SK-N-SH treated with all-trans-retinoic acid at 6 μM for 48 hours (cell line): ENCODE measurements around the gene APOBEC4.

ENCODE experiments used
- ATAC-seq: fragments of 200-7000 bp; cut with Tn5 transposase; 3 replicates; pipeline ENCODE4 v1.9.1; 2020; ENCODE audit warnings: mild to moderate bottlenecking, moderate library complexity
- ARNTL ChIP-seq: fragments of 450-650 bp; formaldehyde crosslinking; IDR thresholded peaks from 2 replicates; pipeline ENCODE4 v1.5.0; 2020; ENCODE audit warnings: low read depth, mild to moderate bottlenecking, moderate library complexity, borderline replicate concordance
- BACH2 ChIP-seq: fragments of 250-450 bp; sonication (Bioruptor Pico); IDR thresholded peaks from 2 replicates; pipeline ENCODE4 v1.9.0; 2021; ENCODE audit warnings: mild to moderate bottlenecking, borderline replicate concordance
- CSDC2 ChIP-seq: fragments of 250-450 bp; sonication (Bioruptor Pico); IDR thresholded peaks from 2 replicates; pipeline ENCODE4 v1.5.0; 2020; ENCODE audit warnings: mild to moderate bottlenecking, moderate library complexity
- ESRRG ChIP-seq: fragments of 250-450 bp; sonication (Bioruptor Pico); IDR thresholded peaks from 2 replicates; pipeline ENCODE4 v1.6.1; 2021; ENCODE audit warnings: mild to moderate bottlenecking
- ISL1 ChIP-seq: fragments of 250-450 bp; sonication (Bioruptor Pico); IDR thresholded peaks from 2 replicates; pipeline ENCODE4 v2.1.2; 2022; ENCODE audit warnings: mild to moderate bottlenecking, moderate library complexity
- OSR1 ChIP-seq: fragments of 250-450 bp; sonication (Bioruptor Pico); IDR thresholded peaks from 2 replicates; pipeline ENCODE4 v1.8.0; 2022; ENCODE audit warnings: moderate library complexity, mild to moderate bottlenecking, inconsistent platforms
- RARB ChIP-seq: fragments of 250-450 bp; sonication (Bioruptor Pico); IDR thresholded peaks from 2 replicates; pipeline ENCODE4 v1.8.0; 2021; ENCODE audit warnings: mild to moderate bottlenecking, moderate library complexity
- SNAI2 ChIP-seq: fragments of 250-450 bp; sonication (Bioruptor Pico); IDR thresholded peaks from 2 replicates; pipeline ENCODE4 v1.5.0; 2020; ENCODE audit warnings: mild to moderate bottlenecking, moderate library complexity
- TOX ChIP-seq: fragments of 250-450 bp; sonication (Bioruptor Pico); IDR thresholded peaks from 2 replicates; pipeline ENCODE4 v1.8.0; 2021; ENCODE audit warnings: mild to moderate bottlenecking, moderate library complexity, borderline replicate concordance
- ZC3H10 ChIP-seq: fragments of 250-450 bp; sonication (Bioruptor Pico); IDR thresholded peaks from 2 replicates; pipeline ENCODE4 v1.5.1; 2021; ENCODE audit warnings: mild to moderate bottlenecking, moderate library complexity
- ZFP3 ChIP-seq: fragments of 250-450 bp; sonication (Bioruptor Pico); IDR thresholded peaks from 2 replicates; pipeline ENCODE4 v1.5.0; 2020; ENCODE audit warnings: mild to moderate bottlenecking, moderate library complexity
- ZNF565 ChIP-seq: fragments of 450-650 bp; formaldehyde crosslinking; conservative IDR thresholded peaks from 2 replicates; pipeline ENCODE4 v1.5.0; 2020; ENCODE audit warnings: low read depth, mild to moderate bottlenecking, moderate library complexity
- ZNF70 ChIP-seq: fragments of 450-650 bp; formaldehyde crosslinking; IDR thresholded peaks from 2 replicates; pipeline ENCODE4 v1.5.0; 2020; ENCODE audit warnings: mild to moderate bottlenecking, moderate library complexity
- ZNF8 ChIP-seq: fragments of 450-650 bp; formaldehyde crosslinking; IDR thresholded peaks from 2 replicates; pipeline ENCODE4 v1.5.0; 2020; ENCODE audit warnings: mild to moderate bottlenecking, moderate library complexity
- TF ChIP-seq, protein P1 (sequence below): fragments of 250-450 bp; sonication (Bioruptor Pico); IDR thresholded peaks from 2 replicates; pipeline ENCODE4 v1.5.0; 2020; ENCODE audit warnings: mild to moderate bottlenecking, moderate library complexity
- TF ChIP-seq, protein P2 (sequence below): fragments of 250-450 bp; sonication (Bioruptor Pico); IDR thresholded peaks from 2 replicates; pipeline ENCODE4 v1.8.0; 2020; ENCODE audit warnings: mild to moderate bottlenecking, moderate library complexity, borderline replicate concordance
- TF ChIP-seq, protein P3 (sequence below): fragments of 250-450 bp; sonication (Bioruptor Pico); IDR thresholded peaks from 2 replicates; pipeline ENCODE4 v1.5.1; 2021; ENCODE audit warnings: mild to moderate bottlenecking, moderate library complexity
- TF ChIP-seq, protein P4 (sequence below): fragments of 250-450 bp; sonication (Bioruptor Pico); IDR thresholded peaks from 2 replicates; pipeline ENCODE4 v1.8.0; 2021; ENCODE audit warnings: low read depth, mild to moderate bottlenecking, moderate library complexity, borderline replicate concordance
- TF ChIP-seq, protein P5 (sequence below): fragments of 250-450 bp; sonication (Bioruptor Pico); IDR thresholded peaks from 2 replicates; pipeline ENCODE4 v1.5.1; 2020; ENCODE audit warnings: low read depth, mild to moderate bottlenecking, moderate library complexity

The APOBEC4 gene

DNA sequence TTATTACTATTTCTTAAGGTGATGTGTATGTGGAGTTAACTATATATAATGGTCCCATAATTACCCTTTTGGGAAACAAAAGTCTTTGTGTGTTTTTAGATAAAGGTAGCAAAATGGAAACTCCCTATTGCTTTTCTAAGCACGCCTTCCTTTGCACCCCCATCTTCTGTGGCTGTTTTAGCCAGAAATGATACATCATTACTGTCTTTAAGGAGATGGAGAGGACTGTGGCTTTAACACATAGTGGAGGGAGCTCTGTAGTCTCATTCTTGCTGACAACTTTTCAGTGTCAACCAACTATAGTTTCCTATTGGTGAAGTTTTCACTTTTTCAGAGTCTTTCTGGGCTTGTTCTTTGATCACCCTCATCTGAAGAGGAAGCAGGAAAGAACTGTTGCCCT is 1.0 kb downstream of the APOBEC4 start:
- no peak for ATAC-seq

DNA sequence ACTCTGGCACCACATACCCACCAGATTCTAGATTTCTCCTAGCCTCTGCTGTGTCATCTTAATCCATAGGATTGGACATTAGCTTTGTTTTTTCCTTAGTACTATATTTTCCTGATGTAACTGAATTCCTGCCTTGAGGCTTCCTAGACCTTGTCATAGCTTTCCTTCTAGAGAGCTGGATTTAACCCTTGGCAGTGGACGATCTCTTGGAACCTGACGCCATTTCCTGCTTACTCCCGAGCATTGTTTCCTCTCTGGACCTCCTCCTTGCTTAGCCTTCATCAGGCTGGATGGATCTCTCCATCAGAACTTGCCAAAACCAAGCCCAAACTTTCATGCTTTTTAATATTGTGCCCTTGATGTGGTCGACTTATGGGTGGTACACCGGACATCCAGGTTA is 1.5 kb downstream of the APOBEC4 start:
- no peak for ATAC-seq
- TF ChIP-seq, protein P1, sequence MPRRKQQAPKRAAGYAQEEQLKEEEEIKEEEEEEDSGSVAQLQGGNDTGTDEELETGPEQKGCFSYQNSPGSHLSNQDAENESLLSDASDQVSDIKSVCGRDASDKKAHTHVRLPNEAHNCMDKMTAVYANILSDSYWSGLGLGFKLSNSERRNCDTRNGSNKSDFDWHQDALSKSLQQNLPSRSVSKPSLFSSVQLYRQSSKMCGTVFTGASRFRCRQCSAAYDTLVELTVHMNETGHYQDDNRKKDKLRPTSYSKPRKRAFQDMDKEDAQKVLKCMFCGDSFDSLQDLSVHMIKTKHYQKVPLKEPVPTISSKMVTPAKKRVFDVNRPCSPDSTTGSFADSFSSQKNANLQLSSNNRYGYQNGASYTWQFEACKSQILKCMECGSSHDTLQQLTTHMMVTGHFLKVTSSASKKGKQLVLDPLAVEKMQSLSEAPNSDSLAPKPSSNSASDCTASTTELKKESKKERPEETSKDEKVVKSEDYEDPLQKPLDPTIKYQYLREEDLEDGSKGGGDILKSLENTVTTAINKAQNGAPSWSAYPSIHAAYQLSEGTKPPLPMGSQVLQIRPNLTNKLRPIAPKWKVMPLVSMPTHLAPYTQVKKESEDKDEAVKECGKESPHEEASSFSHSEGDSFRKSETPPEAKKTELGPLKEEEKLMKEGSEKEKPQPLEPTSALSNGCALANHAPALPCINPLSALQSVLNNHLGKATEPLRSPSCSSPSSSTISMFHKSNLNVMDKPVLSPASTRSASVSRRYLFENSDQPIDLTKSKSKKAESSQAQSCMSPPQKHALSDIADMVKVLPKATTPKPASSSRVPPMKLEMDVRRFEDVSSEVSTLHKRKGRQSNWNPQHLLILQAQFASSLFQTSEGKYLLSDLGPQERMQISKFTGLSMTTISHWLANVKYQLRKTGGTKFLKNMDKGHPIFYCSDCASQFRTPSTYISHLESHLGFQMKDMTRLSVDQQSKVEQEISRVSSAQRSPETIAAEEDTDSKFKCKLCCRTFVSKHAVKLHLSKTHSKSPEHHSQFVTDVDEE (CRISPR knock-in tag): no peak
- TF ChIP-seq ZNF8 (CRISPR knock-in tag) (no peak), SNAI2 (CRISPR knock-in tag) (no peak), ZNF70 (no peak), ZFP3 (CRISPR knock-in tag) (no peak), ZNF565 (no peak), BACH2 (CRISPR knock-in tag) (no peak), ISL1 (no peak), OSR1 (no peak), CSDC2 (CRISPR knock-in tag) (no peak), ZC3H10 (CRISPR knock-in tag) (no peak)
- TF ChIP-seq, protein P2, sequence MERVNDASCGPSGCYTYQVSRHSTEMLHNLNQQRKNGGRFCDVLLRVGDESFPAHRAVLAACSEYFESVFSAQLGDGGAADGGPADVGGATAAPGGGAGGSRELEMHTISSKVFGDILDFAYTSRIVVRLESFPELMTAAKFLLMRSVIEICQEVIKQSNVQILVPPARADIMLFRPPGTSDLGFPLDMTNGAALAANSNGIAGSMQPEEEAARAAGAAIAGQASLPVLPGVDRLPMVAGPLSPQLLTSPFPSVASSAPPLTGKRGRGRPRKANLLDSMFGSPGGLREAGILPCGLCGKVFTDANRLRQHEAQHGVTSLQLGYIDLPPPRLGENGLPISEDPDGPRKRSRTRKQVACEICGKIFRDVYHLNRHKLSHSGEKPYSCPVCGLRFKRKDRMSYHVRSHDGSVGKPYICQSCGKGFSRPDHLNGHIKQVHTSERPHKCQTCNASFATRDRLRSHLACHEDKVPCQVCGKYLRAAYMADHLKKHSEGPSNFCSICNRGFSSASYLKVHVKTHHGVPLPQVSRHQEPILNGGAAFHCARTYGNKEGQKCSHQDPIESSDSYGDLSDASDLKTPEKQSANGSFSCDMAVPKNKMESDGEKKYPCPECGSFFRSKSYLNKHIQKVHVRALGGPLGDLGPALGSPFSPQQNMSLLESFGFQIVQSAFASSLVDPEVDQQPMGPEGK (CRISPR knock-in tag): no peak
- TF ChIP-seq, protein P3, sequence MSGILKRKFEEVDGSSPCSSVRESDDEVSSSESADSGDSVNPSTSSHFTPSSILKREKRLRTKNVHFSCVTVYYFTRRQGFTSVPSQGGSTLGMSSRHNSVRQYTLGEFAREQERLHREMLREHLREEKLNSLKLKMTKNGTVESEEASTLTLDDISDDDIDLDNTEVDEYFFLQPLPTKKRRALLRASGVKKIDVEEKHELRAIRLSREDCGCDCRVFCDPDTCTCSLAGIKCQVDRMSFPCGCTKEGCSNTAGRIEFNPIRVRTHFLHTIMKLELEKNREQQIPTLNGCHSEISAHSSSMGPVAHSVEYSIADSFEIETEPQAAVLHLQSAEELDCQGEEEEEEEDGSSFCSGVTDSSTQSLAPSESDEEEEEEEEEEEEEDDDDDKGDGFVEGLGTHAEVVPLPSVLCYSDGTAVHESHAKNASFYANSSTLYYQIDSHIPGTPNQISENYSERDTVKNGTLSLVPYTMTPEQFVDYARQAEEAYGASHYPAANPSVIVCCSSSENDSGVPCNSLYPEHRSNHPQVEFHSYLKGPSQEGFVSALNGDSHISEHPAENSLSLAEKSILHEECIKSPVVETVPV (CRISPR knock-in tag): no peak
- TF ChIP-seq, protein P4, sequence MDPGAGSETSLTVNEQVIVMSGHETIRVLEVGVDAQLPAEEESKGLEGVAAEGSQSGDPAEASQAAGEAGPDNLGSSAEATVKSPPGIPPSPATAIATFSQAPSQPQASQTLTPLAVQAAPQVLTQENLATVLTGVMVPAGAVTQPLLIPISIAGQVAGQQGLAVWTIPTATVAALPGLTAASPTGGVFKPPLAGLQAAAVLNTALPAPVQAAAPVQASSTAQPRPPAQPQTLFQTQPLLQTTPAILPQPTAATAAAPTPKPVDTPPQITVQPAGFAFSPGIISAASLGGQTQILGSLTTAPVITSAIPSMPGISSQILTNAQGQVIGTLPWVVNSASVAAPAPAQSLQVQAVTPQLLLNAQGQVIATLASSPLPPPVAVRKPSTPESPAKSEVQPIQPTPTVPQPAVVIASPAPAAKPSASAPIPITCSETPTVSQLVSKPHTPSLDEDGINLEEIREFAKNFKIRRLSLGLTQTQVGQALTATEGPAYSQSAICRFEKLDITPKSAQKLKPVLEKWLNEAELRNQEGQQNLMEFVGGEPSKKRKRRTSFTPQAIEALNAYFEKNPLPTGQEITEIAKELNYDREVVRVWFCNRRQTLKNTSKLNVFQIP (CRISPR knock-in tag): no peak

More for the DNA sequence above, 1.0 kb downstream of the APOBEC4 start:
- TF ChIP-seq OSR1 (no peak), ARNTL (CRISPR knock-in tag) (no peak), ISL1 (no peak), CSDC2 (CRISPR knock-in tag) (no peak), TOX (CRISPR knock-in tag) (no peak), ESRRG (CRISPR knock-in tag) (no peak), ZFP3 (CRISPR knock-in tag) (no peak), RARB (CRISPR knock-in tag) (no peak), BACH2 (CRISPR knock-in tag) (no peak), ZNF70 (no peak), ZNF565 (no peak)
- TF ChIP-seq, protein P5, sequence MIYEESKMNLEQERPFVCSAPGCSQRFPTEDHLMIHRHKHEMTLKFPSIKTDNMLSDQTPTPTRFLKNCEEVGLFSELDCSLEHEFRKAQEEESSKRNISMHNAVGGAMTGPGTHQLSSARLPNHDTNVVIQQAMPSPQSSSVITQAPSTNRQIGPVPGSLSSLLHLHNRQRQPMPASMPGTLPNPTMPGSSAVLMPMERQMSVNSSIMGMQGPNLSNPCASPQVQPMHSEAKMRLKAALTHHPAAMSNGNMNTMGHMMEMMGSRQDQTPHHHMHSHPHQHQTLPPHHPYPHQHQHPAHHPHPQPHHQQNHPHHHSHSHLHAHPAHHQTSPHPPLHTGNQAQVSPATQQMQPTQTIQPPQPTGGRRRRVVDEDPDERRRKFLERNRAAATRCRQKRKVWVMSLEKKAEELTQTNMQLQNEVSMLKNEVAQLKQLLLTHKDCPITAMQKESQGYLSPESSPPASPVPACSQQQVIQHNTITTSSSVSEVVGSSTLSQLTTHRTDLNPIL (CRISPR knock-in tag): no peak
- TF ChIP-seq, protein P1 (CRISPR knock-in tag): no peak
- TF ChIP-seq, all 23 proteins: peak for 0
